Esophagus squamous epithelium (tissue), 5 donors: ENCODE measurements around the gene CTU1. TPM values are rescaled to one million over a fixed set of nuclear protein-coding genes. Genes with fewer than 3 reads are reported as not detected.

Experiments used
- DNase-seq: peaks from one replicate; lab custom pipeline; 2025; lab: John Stamatoyannopoulos, UW
- H3K27ac ChIP-seq, 4 donors: fragments of 200-600 bp; sonication (generic); one replicate each; pipeline ENCODE4 v1.5.1; 2016 to 2019; ENCODE audit warnings: mild to moderate bottlenecking in 1 of 4
- H3K27me3 ChIP-seq, 4 donors: fragments of 200-600 bp; sonication (generic); 1 replicate in 3 of 4; 2 replicates in 1 of 4; pipeline versions ENCODE4 v1.5.1 to v1.6.0; 2017 to 2021; ENCODE audit warnings: antibody characterized with exemption in 1 of 4
- H3K36me3 ChIP-seq, 3 donors: fragments of 200-600 bp; sonication (generic); one replicate each; pipeline ENCODE4 v1.5.1; 2016 to 2019
- H3K4me1 ChIP-seq, 3 donors: fragments of 200-600 bp; sonication (generic); one replicate each; pipeline ENCODE4 v1.5.1; 2017 to 2019
- H3K4me3 ChIP-seq, 4 donors: fragments of 200-600 bp; sonication (generic); 1 replicate in 3 of 4; 2 replicates in 1 of 4; pipeline ENCODE4 v1.5.1; 2016 to 2019; ENCODE audit warnings: mild to moderate bottlenecking in 2 of 4, moderate library complexity in 1 of 4
- H3K9me3 ChIP-seq, 3 donors: fragments of 200-600 bp; sonication (generic); one replicate each; pipeline ENCODE4 v1.5.1; 2016 to 2019
- POLR2A ChIP-seq, 4 donors: fragments of 450-650 bp; IDR thresholded peaks; one replicate each; pipeline ENCODE4 v1.6.1; 2017; ENCODE audit warnings: antibody characterized with exemption in 4 of 4, mild to moderate bottlenecking in 4 of 4, moderate library complexity in 3 of 4
- WGBS, 2 donors: methylation state at CpG; one replicate each; pipeline ENCODE4 v1.1.5; 2018; 5-methylcytosine and 5-hydroxymethylcytosine counted together
- intact Hi-C: fragments of 100-400 bp; cut with DNase I; formaldehyde crosslinking; loops from one replicate; pipeline ENCODE4 v1.15.0; 2022
- total RNA-seq, 4 donors: library from RNA; depleted of rRNA; stranded (reverse); fragments of >200 nt; gene quantifications; one replicate each; pipeline ENCODE4 v1.1.0, GENCODE V29; 2016
- TF ChIP-seq, protein P1 (sequence below), 6 experiments: fragments of 450-650 bp in 4 of 6; fragments of 200-600 bp in 2 of 6; sonication (generic) in 2 of 6; IDR thresholded peaks; one replicate each; pipeline ENCODE4 v1.5.1; 2016 to 2019; ENCODE audit warnings: antibody characterized with exemption in 6 of 6, mild to moderate bottlenecking in 4 of 6, moderate library complexity in 4 of 6
- donor health status: DM: yes; HTN: yes; CAD: no.

CTU1 gene
- total RNA-seq, 4 donors from 2014 or later: 10.8 to 18.6 (median 13.5) TPM

DNA sequence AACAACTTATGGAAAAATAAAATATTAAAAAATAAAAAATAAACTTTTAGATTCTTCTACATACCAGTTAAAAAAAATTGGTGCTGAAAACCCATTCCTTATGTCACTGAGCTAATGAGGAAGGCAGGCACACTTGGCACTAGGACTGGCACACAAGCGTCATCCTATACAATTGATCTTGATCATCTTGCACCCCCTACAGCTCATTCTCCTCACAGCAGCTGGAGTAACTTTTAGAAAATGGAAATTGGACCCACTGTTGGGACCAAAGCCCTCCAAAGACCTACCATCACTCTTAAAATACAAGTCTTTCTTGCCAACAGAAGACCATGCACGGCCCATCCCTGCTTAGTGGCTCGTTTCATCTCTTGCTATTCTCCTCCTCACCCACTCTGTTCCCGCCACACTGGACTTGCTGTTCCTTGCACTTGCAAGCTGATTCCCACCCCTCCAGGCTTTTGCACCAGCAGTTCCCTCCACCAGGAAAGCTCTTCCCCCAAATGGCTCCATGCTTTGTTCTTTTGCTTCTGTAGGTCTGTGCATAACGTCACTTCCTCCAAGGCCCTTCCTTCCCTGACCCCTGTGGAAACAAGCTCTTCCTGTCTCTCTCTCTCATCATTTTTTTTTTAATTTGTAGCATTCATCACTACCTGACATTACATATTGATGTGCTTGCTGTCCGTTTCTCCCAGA, 11.6 kb downstream of the CTU1 start:
- intact Hi-C loops: loop anchor here (5.0 kb wide), 1 partner anchor 169 kb away; no protein-coding TSS in a partner anchor

DNA sequence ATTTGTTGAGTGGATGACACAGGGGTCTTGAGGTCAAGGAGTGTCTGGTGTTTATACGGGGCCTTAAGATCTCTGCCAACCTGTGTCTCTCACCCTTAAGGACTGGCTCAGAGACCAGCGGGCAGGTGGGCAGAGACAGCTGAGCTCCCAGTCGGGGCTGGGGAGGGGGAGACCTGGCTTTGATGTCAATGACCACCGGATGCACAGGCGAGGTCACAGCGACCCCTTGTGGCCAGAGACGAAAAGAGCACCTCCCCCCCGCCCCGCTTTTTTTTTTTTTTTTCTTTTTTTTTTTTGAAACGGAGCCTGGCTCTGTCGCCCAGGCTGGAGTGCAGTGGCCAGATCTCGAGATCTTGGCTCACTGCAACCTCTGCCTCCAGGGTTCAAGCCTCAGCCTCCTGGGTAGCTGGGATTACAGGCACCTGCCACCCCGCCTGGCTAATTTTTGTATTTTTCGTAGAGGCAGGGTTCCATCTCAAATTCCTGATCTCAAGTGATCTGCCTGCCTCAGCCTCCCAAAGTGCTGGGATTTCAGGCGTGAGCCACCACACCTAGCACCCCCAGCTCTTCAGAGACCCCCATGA, 13.4 kb downstream of the CTU1 start:
- Histone ChIP-seq H3K27ac (peak overlapping the region in 1 of 4 donors; percentile 59), H3K36me3 (peaks cover 0 to 26% (median 0%) of the 10 kb centered on the region in 3 donors), H3K4me1 (peaks cover 7 to 51% (median 9%) of the 10 kb centered on the region in 3 donors), H3K9me3 (no peaks in the 10 kb centered on the region), H3K4me3 (no peak overlapping the region), H3K27me3 (no peaks in the 10 kb centered on the region)
- 26 to 39% methylated on average over 7 to 12 of the region's 15 CpGs for WGBS, 2 donors
- no peak for TF ChIP-seq POLR2A (IDR thresholded peaks at IDR 0.05)
- TF ChIP-seq, protein P1, sequence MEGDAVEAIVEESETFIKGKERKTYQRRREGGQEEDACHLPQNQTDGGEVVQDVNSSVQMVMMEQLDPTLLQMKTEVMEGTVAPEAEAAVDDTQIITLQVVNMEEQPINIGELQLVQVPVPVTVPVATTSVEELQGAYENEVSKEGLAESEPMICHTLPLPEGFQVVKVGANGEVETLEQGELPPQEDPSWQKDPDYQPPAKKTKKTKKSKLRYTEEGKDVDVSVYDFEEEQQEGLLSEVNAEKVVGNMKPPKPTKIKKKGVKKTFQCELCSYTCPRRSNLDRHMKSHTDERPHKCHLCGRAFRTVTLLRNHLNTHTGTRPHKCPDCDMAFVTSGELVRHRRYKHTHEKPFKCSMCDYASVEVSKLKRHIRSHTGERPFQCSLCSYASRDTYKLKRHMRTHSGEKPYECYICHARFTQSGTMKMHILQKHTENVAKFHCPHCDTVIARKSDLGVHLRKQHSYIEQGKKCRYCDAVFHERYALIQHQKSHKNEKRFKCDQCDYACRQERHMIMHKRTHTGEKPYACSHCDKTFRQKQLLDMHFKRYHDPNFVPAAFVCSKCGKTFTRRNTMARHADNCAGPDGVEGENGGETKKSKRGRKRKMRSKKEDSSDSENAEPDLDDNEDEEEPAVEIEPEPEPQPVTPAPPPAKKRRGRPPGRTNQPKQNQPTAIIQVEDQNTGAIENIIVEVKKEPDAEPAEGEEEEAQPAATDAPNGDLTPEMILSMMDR (IDR thresholded peaks at IDR 0.05): peak in 5 of 6 experiments; percentile 53 to 76 (median 75)
- no peak for DNase-seq
- intact Hi-C loops: loop anchor here (5.0 kb wide), 2 partner anchors 72 to 167 kb away; no protein-coding TSS in a partner anchor

More for the DNA sequence above, 11.6 kb downstream of the CTU1 start:
- Histone ChIP-seq H3K9me3 (no peaks in the 10 kb centered on the region), H3K27ac (peak overlapping the region in 3 of 4 donors; percentile 54 to 66 (median 57)), H3K4me1 (peaks cover 7 to 51% (median 9%) of the 10 kb centered on the region in 3 donors), H3K27me3 (no peaks in the 10 kb centered on the region), H3K4me3 (no peak overlapping the region), H3K36me3 (peaks cover 0 to 44% (median 0%) of the 10 kb centered on the region in 3 donors)
- no peak for DNase-seq
- TF ChIP-seq, protein P1 (IDR thresholded peaks at IDR 0.05): peak in 5 of 6 experiments; percentile 12 to 60 (median 34)
- no peak for TF ChIP-seq POLR2A (IDR thresholded peaks at IDR 0.05)
- WGBS, 2 donors: 59 to 63% methylated on average over 6 of the region's 6 CpGs

DNA sequence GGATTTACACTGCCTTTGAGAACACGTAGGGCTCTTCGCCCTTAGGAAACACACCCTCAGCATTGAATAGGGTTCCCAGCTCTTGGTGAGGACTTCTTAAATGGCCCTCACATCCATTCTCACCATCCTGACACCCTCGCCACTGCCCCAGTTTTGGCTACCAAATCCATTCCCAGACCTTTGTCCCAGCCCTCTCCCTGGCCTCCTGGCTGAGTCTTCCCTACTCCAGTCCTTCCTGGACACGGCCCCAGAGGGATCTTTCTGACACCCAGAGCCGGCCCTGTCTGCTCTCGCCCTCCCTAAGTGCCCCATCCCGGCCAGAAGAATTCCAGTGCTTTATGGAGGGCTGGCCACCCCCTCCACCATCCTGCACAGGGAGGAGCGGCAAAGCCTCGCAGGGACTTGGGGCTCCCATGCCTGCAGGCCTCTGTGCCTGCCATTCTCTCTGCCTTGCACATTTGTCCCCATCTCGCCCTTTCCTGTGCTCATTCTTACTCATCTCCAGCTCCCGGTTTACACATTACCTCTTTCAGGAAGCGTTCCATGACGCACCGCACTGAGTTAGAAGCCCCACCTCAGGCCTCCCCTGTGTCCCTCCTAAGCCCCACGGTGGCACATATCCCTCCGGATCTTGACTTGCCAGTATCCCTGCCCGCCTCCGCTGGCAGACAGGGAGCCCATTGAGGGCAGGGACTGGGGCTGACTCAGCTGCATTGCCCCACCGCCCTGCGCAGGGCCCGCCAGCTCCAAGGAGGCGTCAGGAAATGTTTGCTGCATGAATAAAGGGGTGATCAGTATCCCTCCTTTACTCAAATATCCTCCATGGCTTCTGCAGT, 14.5 kb downstream of the CTU1 start:
- DNase-seq: no peak
- no peak for TF ChIP-seq POLR2A (IDR thresholded peaks at IDR 0.05)
- TF ChIP-seq, protein P1 (IDR thresholded peaks at IDR 0.05): no peak
- Histone ChIP-seq H3K27ac (peak overlapping the region in 3 of 4 donors; percentile 28 to 70 (median 59)), H3K9me3 (no peaks in the 10 kb centered on the region), H3K4me1 (peaks cover 7 to 51% (median 9%) of the 10 kb centered on the region in 3 donors), H3K36me3 (peaks cover 0 to 15% (median 0%) of the 10 kb centered on the region in 3 donors), H3K4me3 (no peak overlapping the region), H3K27me3 (no peaks in the 10 kb centered on the region)
- intact Hi-C loops: loop anchor here (5.0 kb wide), 1 partner anchor 71 kb away; no protein-coding TSS in a partner anchor
- 49 to 74% methylated on average over 18 to 20 of the region's 22 CpGs for WGBS, 2 donors

DNA sequence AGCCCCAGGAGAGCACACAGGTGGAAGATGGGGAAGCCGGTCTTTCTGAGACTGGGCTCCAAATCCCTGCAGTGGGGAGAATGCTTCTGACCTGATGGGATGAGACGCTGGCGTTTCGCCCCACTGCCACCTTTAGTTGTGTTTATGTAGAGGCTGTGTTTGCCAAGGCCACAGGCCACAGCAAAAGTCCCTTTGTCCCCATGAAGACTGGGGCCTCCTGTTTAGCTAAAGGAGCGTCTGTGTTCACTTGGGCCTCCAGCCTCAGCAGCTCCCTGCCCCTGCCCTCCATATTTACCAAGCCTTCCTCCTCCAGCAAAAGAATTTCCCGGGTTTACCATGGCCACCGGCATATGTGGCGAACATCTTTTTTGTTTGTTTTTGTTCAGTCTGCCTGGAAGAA, 15.1 kb downstream of the CTU1 start:
- no peaks in the 10 kb centered on the region for H3K9me3 ChIP-seq
- TF ChIP-seq, protein P1 (IDR thresholded peaks at IDR 0.05): no peak
- no peak for TF ChIP-seq POLR2A (IDR thresholded peaks at IDR 0.05)
- peak overlapping the region in 3 of 4 donors; percentile 28 to 70 (median 59) for H3K27ac ChIP-seq
- no peak overlapping the region for H3K4me3 ChIP-seq
- WGBS, 2 donors: 51 to 61% methylated on average over 4 to 6 of the region's 8 CpGs
- H3K27me3 ChIP-seq: no peaks in the 10 kb centered on the region
- intact Hi-C loops: loop anchor here (5.0 kb wide), 1 partner anchor 71 kb away; no protein-coding TSS in a partner anchor
- no peak for DNase-seq
- H3K4me1 ChIP-seq: peaks cover 7 to 51% (median 9%) of the 10 kb centered on the region in 3 donors
- H3K36me3 ChIP-seq: peaks cover 0 to 9% (median 0%) of the 10 kb centered on the region in 3 donors
